ENCODE data around the gene ZNF77. TPM values are rescaled to one million over a fixed set of nuclear protein-coding genes. Genes with fewer than 3 reads are reported as not detected.
"Not testable (repeated sequence)": the region's sequence is repeated elsewhere in the genome, so short reads cannot be mapped to it uniquely, and the experiment has no call there.

ZNF77 gene
- total RNA-seq, 1 donor from 2014 or later, result 4.2 TPM

DNA sequence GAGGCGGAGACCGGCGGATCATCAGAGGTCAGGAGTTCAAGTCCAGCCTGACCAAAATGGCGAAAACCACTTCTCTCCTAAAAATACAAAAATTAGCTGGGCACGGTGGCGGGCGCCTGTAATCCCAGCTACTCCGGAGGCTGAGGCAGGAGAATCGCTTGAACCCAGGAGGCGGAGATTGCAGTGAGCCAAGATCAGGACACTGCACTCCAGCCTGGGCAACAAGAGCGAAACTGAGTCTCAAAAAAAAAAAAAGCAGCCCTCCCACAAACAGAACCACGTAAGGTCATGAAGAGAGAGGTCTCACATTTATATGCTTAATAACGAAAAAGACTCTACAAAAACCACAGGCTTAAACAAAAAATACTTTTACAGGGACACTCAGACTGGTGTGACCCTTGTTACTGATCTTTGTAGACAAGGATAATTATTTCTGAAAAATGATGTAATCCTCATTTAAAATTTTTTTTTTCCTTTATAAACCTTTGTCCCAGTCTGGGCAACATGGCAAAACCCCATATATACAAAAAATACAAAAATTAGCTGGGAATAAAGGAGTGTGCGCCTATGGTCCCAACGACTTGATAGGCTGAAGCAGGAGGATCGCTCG lies 909 bp upstream of the ZNF77 start:
- no peaks in the 10 kb centered on the region for H3K27me3 ChIP-seq
- TF ChIP-seq, protein P1, sequence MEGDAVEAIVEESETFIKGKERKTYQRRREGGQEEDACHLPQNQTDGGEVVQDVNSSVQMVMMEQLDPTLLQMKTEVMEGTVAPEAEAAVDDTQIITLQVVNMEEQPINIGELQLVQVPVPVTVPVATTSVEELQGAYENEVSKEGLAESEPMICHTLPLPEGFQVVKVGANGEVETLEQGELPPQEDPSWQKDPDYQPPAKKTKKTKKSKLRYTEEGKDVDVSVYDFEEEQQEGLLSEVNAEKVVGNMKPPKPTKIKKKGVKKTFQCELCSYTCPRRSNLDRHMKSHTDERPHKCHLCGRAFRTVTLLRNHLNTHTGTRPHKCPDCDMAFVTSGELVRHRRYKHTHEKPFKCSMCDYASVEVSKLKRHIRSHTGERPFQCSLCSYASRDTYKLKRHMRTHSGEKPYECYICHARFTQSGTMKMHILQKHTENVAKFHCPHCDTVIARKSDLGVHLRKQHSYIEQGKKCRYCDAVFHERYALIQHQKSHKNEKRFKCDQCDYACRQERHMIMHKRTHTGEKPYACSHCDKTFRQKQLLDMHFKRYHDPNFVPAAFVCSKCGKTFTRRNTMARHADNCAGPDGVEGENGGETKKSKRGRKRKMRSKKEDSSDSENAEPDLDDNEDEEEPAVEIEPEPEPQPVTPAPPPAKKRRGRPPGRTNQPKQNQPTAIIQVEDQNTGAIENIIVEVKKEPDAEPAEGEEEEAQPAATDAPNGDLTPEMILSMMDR (IDR thresholded peaks at IDR 0.05), result no peak
- no peak for DNase-seq
- H3K9me3 ChIP-seq, result no peaks in the 10 kb centered on the region
- H3K27ac ChIP-seq, result peak overlapping the region; percentile 89
- peak overlapping the region; percentile 90 for H3K4me3 ChIP-seq
- peaks cover 22% of the 10 kb centered on the region for H3K4me1 ChIP-seq
- H3K36me3 ChIP-seq, result no peaks in the 10 kb centered on the region
- ATAC-seq, result no peak
- intact Hi-C loops (cut with DNase I), result no loop called here

GRCh38 chr19:2944403-2944774 lies 382 bp downstream of the ZNF77 start:
- intact Hi-C loops (cut with DNase I), result no loop called here

DNA sequence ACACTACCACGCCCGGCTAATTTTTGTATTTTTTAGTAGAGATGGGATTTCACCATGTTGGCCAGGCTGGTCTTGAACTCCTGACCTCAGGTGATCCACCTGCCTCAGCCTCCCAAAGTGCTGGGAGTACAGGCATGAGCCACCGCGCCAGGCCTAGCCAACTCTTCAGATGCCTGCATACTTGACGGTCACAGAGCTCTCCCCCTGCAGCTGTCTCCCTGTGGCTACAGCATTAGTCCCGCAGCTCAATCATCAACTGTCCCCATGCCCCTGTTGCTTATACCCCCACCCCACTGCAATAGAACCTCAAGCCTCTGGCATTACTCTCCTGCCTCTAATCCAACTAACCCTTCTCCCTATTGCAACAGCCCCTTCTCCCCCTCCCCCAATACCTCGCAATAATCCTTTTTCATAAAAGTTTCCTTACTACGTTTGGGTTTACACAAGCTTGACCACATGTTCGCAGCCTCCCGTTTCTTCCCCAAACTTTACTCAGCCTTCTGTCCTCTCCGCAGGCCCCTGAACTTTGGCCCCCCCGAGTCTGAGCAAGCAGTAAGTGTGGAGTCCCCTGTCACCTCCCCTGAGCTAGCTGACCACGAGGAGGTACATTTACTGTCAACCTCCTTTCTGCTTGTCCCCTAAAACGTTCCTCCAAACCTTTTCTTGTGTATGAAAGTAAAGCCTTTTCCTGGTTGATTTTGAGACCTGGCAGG lies 1.7 kb downstream of the ZNF77 start:
- ATAC-seq (no peak), DNase-seq (no peak)
- Histone ChIP-seq H3K27me3 (no peaks in the 10 kb centered on the region), H3K4me3 (no peak overlapping the region), H3K36me3 (peaks cover 4% of the 10 kb centered on the region), H3K4me1 (peaks cover 11% of the 10 kb centered on the region), H3K27ac (no peak overlapping the region), H3K9me3 (no peaks in the 10 kb centered on the region)
- intact Hi-C loops (cut with DNase I), result no loop called here
- TF ChIP-seq, protein P1 (IDR thresholded peaks at IDR 0.05), result no peak

More at GRCh38 chr19:2944403-2944774, 382 bp downstream of the ZNF77 start:
- Histone ChIP-seq H3K4me3 (peak overlapping the region; percentile 90), H3K27me3 (no peaks in the 10 kb centered on the region), H3K9me3 (no peaks in the 10 kb centered on the region), H3K36me3 (peaks cover 3% of the 10 kb centered on the region), H3K4me1 (peaks cover 18% of the 10 kb centered on the region), H3K27ac (peak overlapping the region; percentile 89)
- DNase-seq, result no peak
- TF ChIP-seq, protein P1 (IDR thresholded peaks at IDR 0.05), result no peak
- ATAC-seq, result no peak

DNA sequence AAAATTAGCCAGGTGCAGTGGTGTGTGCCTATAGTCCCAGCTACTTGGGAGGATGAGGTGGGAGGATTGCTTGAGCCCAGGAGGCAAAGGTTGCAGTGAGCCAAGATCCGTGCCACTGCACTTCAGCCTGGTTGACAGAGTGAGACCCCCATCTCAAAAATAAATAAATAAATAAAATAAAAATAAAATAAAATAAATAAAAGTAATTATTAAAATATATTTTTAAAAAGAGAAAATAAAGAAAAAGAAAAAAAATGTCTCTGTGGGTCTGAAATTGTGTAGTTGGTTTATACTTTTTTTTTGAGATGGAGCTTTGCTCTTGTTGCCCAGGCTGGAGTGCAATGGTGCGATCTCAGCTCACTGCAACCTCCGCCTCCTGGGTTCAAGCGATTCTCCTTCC lies 8.9 kb downstream of the ZNF77 start:
- H3K4me1 ChIP-seq; H3K27me3 ChIP-seq; H3K27ac ChIP-seq; DNase-seq; H3K4me3 ChIP-seq; intact Hi-C loops (cut with DNase I); ATAC-seq: not testable (repeated sequence)
- peaks cover 19% of the 10 kb centered on the region for H3K9me3 ChIP-seq
- peaks cover 48% of the 10 kb centered on the region for H3K36me3 ChIP-seq

DNA sequence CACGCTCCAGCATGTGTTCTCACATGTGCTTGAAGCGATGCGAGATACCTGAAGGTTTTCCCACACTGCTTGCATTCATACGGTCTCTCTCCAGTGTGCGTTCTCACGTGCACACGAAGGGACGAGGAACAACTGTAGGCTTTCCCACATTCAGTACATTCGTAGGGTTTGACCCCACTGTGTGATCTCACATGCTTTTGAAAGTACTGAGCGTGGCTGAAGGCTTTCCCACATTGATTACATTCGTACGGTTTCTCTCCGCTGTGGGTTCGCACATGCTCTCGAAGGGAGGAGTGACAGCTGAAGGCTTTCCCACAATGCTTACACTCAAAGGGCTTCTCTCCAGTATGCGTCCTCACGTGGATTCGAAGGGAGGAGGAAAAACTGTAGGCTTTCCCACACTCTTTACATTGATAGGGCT lies 11.3 kb downstream of the ZNF77 start:
- peaks cover 43% of the 10 kb centered on the region for H3K36me3 ChIP-seq
- H3K27me3 ChIP-seq, result no peaks in the 10 kb centered on the region
- intact Hi-C loops (cut with DNase I), result no loop called here
- no peak for ATAC-seq
- no peaks in the 10 kb centered on the region for H3K4me1 ChIP-seq
- H3K4me3 ChIP-seq, result no peak overlapping the region
- DNase-seq, result no peak
- H3K9me3 ChIP-seq, result peaks cover 21% of the 10 kb centered on the region
- TF ChIP-seq, protein P1 (IDR thresholded peaks at IDR 0.05), result no peak
- no peak overlapping the region for H3K27ac ChIP-seq

DNA sequence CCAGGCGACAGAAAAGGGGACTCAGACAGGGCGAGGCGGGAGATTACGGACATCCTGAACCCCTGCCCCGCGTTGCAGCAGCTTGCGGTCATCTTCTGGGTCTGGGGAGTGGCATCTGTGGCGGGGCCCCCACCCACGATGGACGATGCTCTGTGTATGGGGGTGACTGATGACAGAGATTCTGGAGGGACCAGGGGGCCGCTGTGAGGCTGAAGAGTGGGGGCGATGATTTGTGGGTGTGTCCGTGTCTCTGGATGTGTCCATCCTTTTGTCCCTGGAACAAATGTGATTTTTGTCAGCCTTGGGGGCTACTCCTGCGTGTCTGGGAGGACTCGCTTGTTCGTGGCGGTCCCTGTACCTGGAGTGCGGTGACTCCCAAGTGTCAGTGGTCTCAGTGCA lies 17.7 kb downstream of the ZNF77 start:
- no peaks in the 10 kb centered on the region for H3K27me3 ChIP-seq
- no peaks in the 10 kb centered on the region for H3K4me1 ChIP-seq
- H3K9me3 ChIP-seq, result peaks cover 4% of the 10 kb centered on the region
- DNase-seq, result no peak
- no peak overlapping the region for H3K27ac ChIP-seq
- no peaks in the 10 kb centered on the region for H3K36me3 ChIP-seq
- H3K4me3 ChIP-seq, result no peak overlapping the region
- intact Hi-C loops (cut with DNase I), result no loop called here
- TF ChIP-seq, protein P1 (IDR thresholded peaks at IDR 0.05), result no peak
- ATAC-seq, result no peak

Measured in upper lobe of right lung (tissue), 1 donor.